GM21723 (cell line): ENCODE results near the gene XG.
"Not testable (repeated sequence)": the region's sequence is repeated elsewhere in the genome, so short reads cannot be mapped to it uniquely, and the experiment has no call there.

Experiments used
- ATAC-seq: cut with Tn5 transposase; IDR thresholded peaks from one replicate; pipeline ENCODE4 v1.9.1; 2021; ENCODE audit warnings: mild to moderate bottlenecking, moderate library complexity; ENCODE audit not compliant: unreplicated experiment

Gene XG

DNA sequence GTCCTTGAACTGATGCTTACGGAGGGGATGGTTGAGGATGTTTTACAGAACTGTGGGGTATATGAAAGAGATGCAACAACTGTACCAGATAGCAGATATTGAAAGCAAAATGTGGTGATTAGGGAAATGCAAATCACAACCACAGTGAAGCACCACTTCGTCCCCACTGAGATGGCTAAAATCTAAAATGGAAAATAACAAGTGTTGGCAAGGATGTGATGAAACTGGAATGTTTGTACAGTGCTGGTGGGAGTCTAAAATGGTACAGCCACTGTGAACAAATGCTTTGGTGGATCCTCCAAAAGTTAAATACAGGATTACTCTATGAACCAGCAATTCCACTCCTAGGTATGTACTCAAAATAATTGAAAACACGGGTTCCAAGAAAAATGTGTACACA, 22.9 kb downstream of the XG start:
- ATAC-seq: no peak

DNA sequence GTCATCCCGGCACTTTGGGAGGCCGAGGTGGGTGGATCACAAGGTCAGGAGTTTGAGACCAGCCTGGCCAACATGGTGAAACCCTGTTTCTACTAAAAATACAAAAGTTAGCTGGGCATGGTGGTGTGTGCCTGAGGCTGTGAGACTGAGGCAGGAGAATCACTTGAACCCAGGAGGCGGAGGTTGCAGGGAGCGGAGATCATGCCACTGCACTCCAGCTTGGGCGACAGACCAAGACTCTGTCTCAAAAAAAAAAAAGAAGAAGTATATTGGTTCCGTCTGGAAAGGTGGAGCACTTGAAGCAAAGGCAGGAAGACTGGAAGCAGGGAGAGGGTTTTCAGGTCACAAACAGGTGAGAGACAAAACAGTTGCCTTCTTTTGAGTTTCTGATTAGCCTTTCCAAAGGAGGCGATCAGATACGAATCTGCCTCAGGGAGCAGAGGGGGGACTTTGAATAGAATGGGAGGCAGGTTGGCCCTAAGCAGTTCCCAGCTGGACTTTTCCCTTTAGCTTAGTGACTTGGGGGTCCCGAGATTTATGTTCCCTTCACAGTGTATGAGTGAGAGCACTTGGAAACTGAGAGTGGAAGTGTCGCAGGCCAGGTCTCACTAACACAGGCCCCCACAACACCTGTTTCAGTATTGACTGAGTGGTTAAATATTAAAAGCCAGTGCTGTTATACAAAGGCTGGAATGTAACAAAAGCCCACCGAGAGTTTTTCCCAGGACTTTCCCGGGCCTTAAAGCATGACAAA, 28.8 kb downstream of the XG start:
- not testable (repeated sequence) for ATAC-seq

DNA sequence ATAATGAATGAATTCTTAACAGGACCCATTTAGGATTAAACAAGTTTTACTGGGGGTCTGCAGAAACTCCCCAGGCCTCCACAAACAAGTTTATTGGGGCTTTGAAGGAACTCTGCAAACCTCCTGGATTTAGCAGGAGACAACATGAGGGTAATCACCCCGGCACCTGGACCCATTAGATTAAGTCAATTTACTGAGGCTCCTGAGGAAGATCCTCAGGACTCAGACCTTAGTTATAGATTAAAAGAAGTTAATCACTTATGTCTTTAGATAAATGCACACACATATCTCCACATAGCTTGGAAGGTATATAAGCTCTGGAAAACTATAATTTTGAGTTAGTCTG, 29.4 kb downstream of the XG start:
- no peak for ATAC-seq

DNA sequence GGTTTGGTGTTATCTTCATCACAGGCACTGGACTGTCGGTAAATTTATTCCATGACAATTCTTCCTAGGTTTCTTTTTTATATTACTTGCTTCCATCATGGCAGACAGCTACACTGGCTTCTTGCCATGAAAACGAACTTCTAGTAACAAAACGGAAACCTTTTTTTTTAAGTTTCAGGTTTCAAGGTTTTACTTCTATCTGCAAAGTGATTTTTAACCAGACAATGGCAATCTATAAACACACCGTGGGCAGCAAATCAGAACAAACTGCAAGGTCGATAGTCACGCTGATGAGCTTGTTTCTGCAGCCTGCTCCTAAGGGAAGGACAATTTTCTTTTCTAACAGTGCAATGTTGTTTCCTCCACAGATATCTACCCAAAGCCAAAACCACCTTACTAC, 29.9 kb downstream of the XG start:
- ATAC-seq: no peak

DNA sequence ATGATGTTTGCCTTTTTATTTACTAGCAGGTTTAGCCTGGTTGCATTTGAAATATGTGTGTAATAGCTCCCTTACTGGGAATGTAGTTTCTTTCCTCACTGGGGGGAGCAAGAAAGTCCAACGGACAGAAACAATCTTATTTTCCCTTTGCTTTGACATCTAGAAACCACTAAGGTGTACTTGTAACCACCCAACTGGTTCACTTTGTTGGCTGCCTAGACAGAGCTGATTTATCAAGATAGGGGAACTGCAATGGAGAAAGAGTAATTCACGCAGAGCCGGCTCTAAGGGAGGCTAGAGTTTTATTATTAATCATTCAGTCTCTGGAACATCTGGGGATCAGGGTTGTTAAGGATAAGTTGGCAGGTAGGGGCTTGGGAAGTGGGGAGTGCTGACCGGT, 30.3 kb downstream of the XG start:
- ATAC-seq: no peak

DNA sequence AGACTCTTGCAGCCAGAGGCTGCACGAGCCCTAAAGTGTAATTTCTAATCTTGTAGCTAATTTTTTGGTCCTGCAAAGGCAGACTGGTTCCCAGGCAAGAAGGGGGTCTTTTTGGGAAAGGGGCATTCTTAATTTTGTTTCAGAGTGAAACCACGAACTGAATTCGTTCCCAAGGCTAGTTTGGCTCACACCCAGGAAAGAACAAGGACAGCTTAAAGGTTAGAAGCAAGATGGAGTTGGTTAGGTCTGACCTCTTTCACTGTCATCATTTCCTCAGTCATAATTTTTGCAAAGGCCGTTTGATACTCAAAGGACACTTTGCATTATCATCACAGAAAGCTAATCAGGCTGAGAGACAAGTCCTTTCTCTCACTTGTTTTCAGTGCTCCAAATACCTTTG, 30.9 kb downstream of the XG start:
- ATAC-seq: no peak

DNA sequence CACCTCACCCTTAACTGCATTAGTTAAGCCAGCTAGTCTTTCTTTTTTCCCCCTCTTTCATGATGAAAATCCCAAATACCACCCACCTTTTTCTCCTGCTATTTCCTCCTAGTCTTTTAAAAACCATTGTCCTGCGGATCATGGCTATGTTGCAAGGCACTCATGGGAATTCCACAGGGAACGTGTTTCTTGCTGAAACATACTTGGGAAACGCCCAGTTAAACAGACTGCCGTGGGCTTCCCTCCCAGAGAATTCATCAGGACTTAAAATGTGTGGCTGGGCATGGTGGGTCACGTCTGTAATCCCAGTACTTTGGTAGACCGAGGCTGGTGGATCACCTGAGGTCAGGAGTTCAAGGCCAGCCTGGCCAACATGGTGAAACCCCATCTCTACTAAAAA, 32.2 kb downstream of the XG start:
- no peak for ATAC-seq

DNA sequence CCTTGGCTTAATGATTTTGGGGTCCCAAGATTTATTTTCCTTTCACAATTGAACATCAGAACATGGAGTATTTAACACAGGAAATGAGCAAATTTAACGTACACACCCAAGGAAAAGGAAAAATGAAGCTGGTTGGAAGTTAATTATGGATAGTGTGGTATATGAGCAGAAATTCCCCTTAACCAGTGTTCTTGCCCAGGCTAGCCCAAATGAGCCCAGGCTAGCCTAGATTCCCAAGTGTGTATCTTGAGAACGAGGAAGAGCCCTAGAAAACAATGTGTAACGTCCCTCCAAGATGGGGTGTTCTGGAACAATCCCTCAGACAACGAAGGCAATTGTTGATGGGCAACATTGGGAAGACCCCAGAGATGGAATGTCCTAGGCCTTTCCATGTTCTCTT, 33.7 kb downstream of the XG start:
- ATAC-seq: no peak

DNA sequence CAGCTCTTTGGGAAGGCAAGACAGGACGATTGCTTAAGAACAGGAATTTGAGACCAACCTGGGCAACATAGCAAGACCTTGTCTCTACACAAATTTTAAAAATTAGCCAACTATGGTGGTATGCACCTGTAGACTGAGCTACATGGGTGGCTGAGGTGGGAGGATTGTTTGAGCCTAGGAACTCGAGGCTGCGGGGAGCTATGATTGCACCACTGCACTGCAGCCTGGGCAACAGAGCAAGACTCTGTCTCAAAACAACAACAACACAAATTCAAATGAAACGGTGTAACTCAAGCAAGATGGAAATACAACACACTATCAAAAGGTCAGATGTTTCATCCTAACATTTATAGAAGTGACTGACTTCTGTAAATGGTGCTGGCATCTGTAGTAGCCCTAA, 37.1 kb downstream of the XG start:
- ATAC-seq: no peak

DNA sequence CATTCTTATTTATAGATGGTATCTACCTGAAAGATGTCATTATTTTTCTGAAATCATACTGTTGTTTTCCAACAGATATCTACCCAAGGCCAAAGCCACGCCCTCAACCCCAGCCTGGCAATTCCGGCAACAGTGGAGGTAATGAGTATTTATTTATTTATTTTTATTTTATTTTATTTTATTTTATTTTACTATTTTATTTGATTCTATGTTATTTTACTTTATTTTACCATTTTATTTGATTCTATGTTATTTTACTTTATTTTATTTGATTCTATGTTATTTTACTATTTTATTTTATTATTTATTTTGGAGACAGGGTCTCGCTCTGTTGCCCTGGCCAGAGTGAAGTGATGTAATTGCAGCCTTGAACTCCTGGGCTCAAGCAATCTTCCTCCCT, 37.7 kb downstream of the XG start:
- no peak for ATAC-seq

DNA sequence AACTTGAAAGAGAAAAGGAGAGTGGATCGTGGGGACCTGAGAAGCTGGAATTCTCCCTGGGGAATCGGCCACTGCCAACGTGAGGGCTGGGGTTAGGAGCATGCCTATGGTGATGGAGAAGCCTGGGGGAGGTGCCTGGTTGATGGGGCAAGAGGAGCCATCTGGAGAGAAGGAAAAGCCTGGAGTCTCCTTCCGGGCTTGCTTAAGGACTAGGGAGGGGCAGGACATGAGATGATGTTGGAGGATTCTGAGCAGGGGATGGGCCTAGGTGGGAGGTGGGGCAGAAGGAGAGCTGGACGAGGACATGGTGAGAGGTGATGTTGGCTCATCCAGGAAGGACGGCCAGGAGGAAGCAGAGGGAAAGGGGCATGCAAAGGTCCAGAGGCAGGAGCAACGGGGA, 41.9 kb downstream of the XG start:
- ATAC-seq: no peak

DNA sequence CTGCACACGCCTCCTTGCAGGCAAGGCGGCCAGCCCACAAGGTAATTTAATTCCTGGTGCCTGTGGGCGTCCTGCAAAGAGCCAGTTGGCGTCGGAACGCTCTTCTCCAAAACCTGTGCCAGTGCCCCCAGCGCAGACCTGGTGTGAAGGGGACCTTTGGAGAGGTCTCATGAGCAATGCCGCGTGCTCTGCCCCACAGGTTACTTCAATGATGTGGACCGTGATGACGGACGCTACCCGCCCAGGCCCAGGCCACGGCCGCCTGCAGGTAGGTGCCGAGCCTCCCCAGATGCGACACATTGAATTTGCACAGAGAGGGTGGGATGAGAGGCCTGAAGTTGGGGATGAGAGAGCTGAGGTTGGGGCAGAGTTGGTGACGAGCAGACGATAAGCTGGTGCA, 42.5 kb downstream of the XG start:
- ATAC-seq: no peak

DNA sequence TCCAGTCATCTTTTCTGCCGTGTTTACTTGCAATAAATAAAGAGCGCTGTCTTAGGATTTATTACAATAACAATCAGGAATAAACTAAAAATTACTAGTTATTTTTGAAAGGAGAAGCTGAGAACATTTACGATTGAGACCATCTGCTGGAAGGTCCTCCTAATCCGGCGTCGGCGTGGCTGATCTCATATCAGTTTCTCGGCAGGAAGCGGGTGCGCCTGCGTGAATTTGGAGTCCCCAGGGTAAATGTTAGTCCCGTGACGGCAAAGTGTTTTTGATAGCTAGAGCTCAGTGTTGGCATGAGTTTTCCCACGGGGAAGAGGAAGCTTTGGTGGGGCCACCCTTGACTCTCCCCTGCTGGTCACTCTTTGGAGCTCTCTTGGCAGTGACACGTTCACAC, 45.0 kb downstream of the XG start:
- ATAC-seq: not testable (repeated sequence)

DNA sequence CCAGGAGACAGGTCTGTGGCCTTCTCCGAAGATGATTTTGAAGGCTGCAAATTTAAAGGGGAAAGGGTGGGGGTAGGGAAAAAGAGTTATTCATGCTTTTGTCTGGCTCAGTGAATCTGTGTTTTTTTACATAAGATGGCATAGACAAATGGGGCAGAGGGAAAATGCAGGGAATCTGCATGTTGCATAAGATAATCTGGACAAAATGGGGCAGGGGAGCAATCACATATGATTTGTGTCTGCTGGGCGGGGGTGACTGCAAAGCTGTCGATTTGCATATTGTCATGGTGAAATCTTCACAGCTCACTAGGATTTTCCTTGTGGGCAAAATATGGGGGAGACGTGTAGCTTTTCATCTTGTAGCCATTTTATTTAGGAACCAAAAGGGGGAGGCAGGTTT, 47.5 kb downstream of the XG start:
- no peak for ATAC-seq

DNA sequence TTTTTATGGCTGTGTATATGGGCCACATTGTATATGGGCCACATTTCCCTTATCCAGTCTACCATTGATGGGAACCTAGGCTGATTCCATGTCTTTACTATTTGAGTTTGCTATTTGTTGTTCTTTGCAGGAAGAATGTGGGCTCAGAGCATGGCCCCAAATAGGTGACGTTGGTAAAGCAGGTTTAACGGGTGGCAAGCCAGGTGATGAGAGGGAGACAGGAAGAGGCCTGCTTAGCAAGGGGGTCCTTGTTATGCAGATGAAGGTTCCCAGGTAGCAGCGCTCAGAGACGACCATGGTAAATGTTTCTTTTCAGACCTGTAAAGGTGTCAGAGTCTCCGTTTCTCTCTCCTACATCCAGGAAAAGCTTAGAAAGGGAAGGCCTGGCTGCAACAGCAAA, 48.1 kb downstream of the XG start:
- ATAC-seq: not testable (repeated sequence)

DNA sequence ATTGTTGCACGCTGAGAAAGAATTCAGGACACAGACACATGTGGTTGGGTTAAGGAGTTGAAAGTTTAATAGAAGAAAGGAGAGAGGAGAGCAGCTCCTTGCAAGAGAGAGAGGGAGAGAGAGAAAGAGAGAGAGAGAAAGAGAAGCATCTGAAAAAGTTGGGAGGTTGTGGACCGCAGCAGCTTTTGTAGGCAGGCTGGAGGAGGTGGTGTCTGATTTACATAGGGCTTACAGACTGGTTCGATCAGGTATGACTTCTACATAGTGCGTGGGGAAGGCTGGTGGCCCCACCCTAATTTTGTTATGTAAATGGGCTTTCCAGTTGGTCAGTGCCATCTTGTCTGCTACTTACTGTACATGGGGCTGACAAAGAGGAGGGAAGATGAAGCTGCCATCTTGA, 49.4 kb downstream of the XG start:
- no peak for ATAC-seq

DNA sequence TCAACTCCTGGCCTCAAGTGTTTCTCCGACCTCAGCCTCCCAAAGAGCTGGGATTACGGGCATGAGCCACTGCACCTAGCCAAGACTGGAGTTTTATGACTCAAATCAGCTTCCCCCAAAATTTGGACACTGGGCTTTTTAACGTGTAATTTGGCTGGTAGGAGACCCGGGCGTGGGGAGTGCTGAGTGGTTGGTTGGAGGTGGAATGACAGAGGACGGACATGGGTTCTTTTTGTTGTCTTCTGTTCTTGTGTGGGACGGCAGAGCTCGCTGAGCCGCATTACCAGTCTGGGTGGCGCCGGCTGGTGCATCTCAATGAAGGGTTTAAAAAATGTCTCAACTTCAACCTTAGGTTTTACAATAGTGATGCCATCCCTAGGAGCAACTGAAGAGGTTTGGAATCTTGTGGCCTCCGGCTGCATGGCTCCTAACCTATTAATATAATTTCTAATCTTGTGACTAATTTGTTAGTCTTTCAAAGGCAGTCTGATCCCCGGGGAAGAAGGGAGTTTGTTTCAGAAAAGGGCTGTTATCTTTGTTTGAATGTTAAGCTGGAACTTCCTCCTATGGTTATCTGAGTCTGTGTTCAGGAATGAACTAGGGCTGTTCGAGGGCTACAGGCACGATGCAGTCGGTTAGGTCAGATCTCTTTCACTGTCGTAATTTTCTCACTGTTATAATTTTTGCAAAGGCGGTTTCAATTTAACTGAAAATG, 50.7 kb downstream of the XG start:
- not testable (repeated sequence) for ATAC-seq

DNA sequence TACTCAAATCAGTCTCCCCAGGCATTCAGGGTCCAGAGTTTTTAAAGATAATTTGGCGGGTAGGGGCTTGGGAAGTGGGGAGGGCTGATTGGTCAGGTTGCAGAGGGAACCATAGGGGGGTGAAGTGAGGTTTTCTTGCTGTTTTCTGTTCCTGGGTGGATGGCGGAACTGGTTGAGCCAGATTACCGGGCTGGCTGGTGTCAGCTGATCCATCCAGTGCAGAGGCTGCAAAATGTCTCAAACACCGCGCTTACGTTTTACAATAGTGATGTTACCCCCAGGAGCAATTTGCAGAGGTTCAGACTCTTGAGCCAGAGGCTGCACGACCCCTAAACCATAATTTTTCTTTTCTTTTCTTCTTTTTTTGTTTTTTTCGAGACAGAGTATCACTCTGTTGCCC, 51.6 kb downstream of the XG start:
- not testable (repeated sequence) for ATAC-seq

DNA sequence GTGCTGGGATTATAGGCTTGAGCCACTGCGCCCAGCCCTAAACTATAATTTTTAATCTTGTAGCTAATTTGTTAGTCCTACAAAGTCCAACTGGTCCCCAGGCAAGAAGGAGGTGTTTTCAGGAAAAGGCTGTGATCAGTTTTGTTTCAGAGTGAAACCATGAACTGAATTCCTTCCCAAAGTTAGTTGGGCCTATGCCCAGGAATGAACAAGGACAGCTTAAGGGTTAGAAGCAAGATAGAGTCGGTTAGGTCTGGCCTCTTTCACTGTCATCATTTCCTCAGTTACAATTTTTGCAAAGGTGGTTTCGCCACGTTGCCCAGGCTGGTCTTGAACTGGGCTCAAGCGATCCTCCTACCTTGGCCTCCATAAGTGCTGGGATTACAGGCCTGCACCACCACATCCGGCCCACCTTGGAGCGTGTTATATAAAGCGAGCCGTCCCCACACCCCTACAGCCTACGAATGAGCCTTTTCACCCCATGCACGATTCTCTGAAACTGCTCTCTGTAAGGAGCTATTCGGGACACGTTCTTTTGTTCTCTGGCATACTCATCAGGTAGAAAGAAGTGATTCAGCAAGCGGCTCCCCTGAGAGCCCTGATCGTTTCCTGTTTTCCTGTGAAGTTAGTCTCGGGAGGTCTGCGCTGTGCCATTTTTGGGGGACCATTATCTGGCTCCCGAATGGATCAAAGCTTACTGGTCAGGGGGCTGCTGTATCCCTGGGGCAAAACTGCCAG, 52.4 kb downstream of the XG start:
- not testable (repeated sequence) for ATAC-seq

DNA sequence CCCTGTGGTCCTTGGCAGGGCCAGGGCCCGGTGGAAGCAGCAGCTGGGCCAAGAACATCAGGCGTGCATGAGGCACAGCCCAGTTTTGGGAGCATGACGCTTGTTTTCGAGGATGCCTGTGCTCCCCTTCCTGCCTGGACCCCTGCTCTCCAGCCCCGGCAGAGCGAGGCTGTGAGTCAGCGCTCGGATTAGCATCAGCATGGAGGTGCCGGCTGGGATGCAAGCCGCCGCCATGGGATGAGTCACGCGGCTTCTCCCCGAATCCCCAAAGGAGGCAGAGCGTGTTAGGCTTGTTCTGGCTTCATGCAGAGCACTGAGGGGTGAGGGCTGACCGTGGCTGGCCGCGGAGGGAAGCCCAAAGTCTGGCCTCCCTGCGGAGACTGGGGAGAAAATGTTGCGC, 53.0 kb downstream of the XG start:
- ATAC-seq: not testable (repeated sequence)

DNA sequence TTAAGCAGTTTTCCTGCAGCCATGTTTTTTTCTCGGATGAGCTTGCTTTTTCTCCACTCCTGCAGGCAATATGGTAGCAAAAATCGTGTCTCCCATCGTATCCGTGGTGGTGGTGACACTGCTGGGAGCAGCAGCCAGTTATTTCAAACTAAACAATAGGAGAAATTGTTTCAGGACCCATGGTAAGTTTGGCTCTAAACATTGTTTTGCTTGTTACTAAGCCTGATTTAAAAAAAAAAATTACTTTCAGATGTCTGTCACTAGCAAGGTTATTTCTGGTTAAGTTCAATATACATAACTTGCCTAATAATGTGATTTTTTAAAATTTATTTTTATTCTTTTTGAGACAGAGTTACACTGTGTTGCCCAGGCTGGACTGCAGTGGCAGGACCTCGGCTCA, 59.4 kb downstream of the XG start:
- ATAC-seq: no peak
